SU-DHL-6 (cell line): ENCODE data around the gene FREY1.

ENCODE experiments used
- H2AFZ ChIP-seq: fragments of 200-600 bp; sonication (generic); 2 replicates; pipeline ENCODE4 v1.6.1; 2014; ENCODE audit warnings: low read depth, mild to moderate bottlenecking, moderate library complexity, mixed read lengths, antibody characterized with exemption, low read length; ENCODE audit not compliant: severe bottlenecking
- H3F3A ChIP-seq: fragments of 200-600 bp; shearing (Covaris generic); 2 replicates; pipeline ENCODE4 v1.6.0; 2016; ENCODE audit warnings: antibody characterized with exemption, mild to moderate bottlenecking; ENCODE audit not compliant: insufficient read depth
- H3K27ac ChIP-seq: fragments of 200-600 bp; sonication (generic); 2 replicates; pipeline ENCODE4 v1.5.1; 2016; ENCODE audit warnings: low read depth, mild to moderate bottlenecking, low read length, moderate library complexity, mixed read lengths
- H3K27me3 ChIP-seq: fragments of 200-600 bp; sonication (generic), shearing (Covaris generic); 2 replicates; pipeline ENCODE4 v1.6.0; 2014; ENCODE audit warnings: mild to moderate bottlenecking, low read length
- H3K36me3 ChIP-seq: fragments of 200-600 bp; sonication (generic); 2 replicates; pipeline ENCODE4 v1.6.1; 2014; ENCODE audit warnings: mild to moderate bottlenecking, low read length, mixed read lengths
- H3K4me2 ChIP-seq: fragments of 300-600, 200-600 bp; shearing (Covaris generic), sonication (generic); 2 replicates; pipeline ENCODE4 v1.6.0; 2014; ENCODE audit warnings: low read length, low read depth, mild to moderate bottlenecking; ENCODE audit not compliant: poor library complexity, severe bottlenecking
- H3K4me3 ChIP-seq: fragments of 200-600 bp; sonication (generic); 2 replicates; pipeline ENCODE4 v1.5.1; 2014; ENCODE audit warnings: antibody characterized with exemption, low read length, mild to moderate bottlenecking, mixed read lengths; ENCODE audit not compliant: insufficient read depth, poor library complexity, severe bottlenecking
- H3K79me2 ChIP-seq: fragments of 200-600 bp; sonication (generic); 2 replicates; pipeline ENCODE4 v1.6.1; 2014; ENCODE audit warnings: mild to moderate bottlenecking, low read length, moderate library complexity; ENCODE audit not compliant: insufficient read depth
- H3K9ac ChIP-seq: fragments of 200-600 bp; sonication (generic); 2 replicates; pipeline ENCODE4 v1.7.0; 2014; ENCODE audit warnings: mild to moderate bottlenecking, low read length
- H3K9me2 ChIP-seq: fragments of 200-600 bp; sonication (generic); replicated peaks from 2 replicates; pipeline ENCODE4 v1.6.1; 2014; ENCODE audit warnings: low read length; ENCODE audit not compliant: insufficient read depth
- H3K9me3 ChIP-seq: fragments of 200-600 bp; sonication (generic); 2 replicates; pipeline ENCODE4 v1.6.1; 2014; ENCODE audit warnings: low read length, mixed read lengths; ENCODE audit not compliant: insufficient read depth
- H4K20me1 ChIP-seq: fragments of 200-600 bp; sonication (generic); 2 replicates; pipeline ENCODE4 v1.6.1; 2014; ENCODE audit warnings: low read depth, mild to moderate bottlenecking, antibody characterized with exemption, low read length, moderate library complexity, mixed read lengths
- CTCF ChIP-seq: fragments of 200-600 bp; sonication (generic); IDR thresholded peaks from one replicate; pipeline ENCODE4 v1.5.1; 2017; ENCODE audit warnings: antibody characterized with exemption, mild to moderate bottlenecking, low read length, moderate library complexity; ENCODE audit not compliant: insufficient read depth, poor library complexity, severe bottlenecking
- EZH2phosphoT487 ChIP-seq: fragments of 200-600 bp; sonication (generic), shearing (Covaris generic); conservative IDR thresholded peaks from 2 replicates; pipeline ENCODE4 v1.6.1; 2018; ENCODE audit warnings: mild to moderate bottlenecking, antibody characterized with exemption, low read length, moderate library complexity, mixed read lengths

The FREY1 gene

DNA sequence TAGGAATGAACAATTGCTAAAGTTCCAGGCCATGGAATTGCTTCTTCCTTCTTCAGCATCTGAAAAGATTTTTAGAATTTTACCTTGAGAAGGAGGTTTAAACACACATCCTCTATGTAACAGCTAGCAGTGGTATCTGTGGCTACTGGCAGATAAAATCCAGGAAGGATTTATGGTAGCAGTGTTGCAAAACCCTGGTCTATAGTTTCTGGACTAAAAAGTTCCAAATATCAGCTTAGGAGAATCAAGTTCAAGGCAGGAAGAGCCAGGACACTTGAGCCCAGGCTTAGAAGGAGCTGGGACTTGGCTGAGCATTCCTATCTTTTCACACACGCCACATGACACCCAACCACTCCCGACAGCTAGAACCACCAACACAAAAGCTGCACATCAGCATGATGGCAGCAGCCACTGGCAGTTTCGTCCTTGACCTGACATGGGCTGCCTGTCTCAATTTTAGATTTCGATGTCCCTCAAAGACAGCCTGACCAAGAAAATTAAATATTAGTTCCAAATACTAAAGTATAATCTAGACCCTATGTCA lies 29.5 kb upstream of the FREY1 start:
- Histone ChIP-seq H3K9ac (no peak overlapping the region), H3K79me2 (0 out of 2 replicates have a peak, but pooled peaks cover 9% of the 10 kb centered on the region), H3K27me3 (no peaks in the 10 kb centered on the region), H3K36me3 (no peaks in the 10 kb centered on the region), H3K4me2 (no peak overlapping the region), H3K4me3 (no peak overlapping the region), H3F3A (peaks cover 37% of the 10 kb centered on the region), H3K9me2 (no peaks in the 10 kb centered on the region), H3K27ac (peak overlapping the region; percentile 69), H2AFZ (no peak overlapping the region), H4K20me1 (no peaks in the 10 kb centered on the region), H3K9me3 (no peaks in the 10 kb centered on the region)
- TF ChIP-seq CTCF (no peak), EZH2phosphoT487 (no peak)

- Histone ChIP-seq H3K9me2 (no peaks in the 10 kb centered on the region), H3F3A (peaks cover 46% of the 10 kb centered on the region), H2AFZ (no peak overlapping the region), H3K27ac (peak overlapping the region; percentile 69), H3K27me3 (no peaks in the 10 kb centered on the region), H3K4me2 (no peak overlapping the region), H3K36me3 (no peaks in the 10 kb centered on the region), H4K20me1 (no peaks in the 10 kb centered on the region), H3K9me3 (no peaks in the 10 kb centered on the region), H3K4me3 (no peak overlapping the region), H3K79me2 (0 out of 2 replicates have a peak, but pooled peaks cover 9% of the 10 kb centered on the region), H3K9ac (no peak overlapping the region)
- TF ChIP-seq CTCF (no peak), EZH2phosphoT487 (no peak)
Measured at GRCh38 chr11:45935349-45936064, 28.4 kb upstream of the FREY1 start.

DNA sequence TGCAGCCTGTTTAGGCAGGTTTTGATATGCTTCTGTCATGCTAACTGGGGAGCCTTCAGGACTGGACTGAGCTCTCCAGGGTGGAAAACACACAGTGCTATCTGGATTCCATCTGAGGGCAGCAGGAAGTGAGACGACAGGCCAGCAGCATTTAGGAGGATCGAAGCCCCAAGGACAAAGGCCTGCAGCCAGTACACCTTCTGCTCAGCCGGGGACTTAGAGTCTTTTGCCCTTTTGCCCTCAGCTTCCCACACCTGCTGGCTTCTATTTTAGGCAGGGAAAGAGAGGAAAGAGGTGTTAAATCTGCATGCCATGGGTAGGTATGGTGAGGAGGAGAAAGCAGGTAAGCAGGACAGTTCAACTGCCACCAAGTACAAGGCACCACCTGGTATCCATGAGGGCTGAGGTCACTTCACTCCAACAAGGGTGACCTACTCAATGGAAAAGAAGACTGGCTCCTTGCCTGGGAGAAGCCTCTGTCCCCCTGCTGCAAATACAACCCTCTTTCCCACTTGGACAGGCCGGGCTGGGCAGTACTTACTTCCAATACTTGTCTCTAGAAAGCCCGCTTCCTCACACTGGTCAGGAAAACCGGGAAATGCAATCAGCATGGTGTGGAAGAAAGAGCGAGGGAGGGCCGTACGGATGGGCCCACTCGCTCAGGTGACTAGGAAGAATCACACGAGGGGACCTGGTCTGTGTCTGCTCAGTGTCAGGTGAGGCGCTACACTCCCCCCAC lies 27.7 kb upstream of the FREY1 start:
- no peaks in the 10 kb centered on the region for H3K27me3 ChIP-seq
- no peak overlapping the region for H3K4me3 ChIP-seq
- TF ChIP-seq EZH2phosphoT487: no peak
- no peak for TF ChIP-seq CTCF
- H3F3A ChIP-seq: peaks cover 48% of the 10 kb centered on the region
- no peak overlapping the region for H3K9ac ChIP-seq
- no peaks in the 10 kb centered on the region for H3K36me3 ChIP-seq
- no peaks in the 10 kb centered on the region for H3K9me2 ChIP-seq
- peak overlapping the region; percentile 69; the same call in 1 of the 2 replicates for H3K27ac ChIP-seq
- no peak overlapping the region for H3K4me2 ChIP-seq
- H3K79me2 ChIP-seq: 0 out of 2 replicates have a peak, but pooled peaks cover 9% of the 10 kb centered on the region
- H2AFZ ChIP-seq: no peak overlapping the region
- no peaks in the 10 kb centered on the region for H3K9me3 ChIP-seq
- H4K20me1 ChIP-seq: no peaks in the 10 kb centered on the region
